GM21723 (cell line): ENCODE data around the gene DCTN4.
"Not testable (repeated sequence)": the region's sequence is repeated elsewhere in the genome, so short reads cannot be mapped to it uniquely, and the experiment has no call there.

Experiments used
- ATAC-seq: cut with Tn5 transposase; IDR thresholded peaks from one replicate; pipeline ENCODE4 v1.9.1; 2021; ENCODE audit warnings: mild to moderate bottlenecking, moderate library complexity; ENCODE audit not compliant: unreplicated experiment

The DCTN4 gene

DNA sequence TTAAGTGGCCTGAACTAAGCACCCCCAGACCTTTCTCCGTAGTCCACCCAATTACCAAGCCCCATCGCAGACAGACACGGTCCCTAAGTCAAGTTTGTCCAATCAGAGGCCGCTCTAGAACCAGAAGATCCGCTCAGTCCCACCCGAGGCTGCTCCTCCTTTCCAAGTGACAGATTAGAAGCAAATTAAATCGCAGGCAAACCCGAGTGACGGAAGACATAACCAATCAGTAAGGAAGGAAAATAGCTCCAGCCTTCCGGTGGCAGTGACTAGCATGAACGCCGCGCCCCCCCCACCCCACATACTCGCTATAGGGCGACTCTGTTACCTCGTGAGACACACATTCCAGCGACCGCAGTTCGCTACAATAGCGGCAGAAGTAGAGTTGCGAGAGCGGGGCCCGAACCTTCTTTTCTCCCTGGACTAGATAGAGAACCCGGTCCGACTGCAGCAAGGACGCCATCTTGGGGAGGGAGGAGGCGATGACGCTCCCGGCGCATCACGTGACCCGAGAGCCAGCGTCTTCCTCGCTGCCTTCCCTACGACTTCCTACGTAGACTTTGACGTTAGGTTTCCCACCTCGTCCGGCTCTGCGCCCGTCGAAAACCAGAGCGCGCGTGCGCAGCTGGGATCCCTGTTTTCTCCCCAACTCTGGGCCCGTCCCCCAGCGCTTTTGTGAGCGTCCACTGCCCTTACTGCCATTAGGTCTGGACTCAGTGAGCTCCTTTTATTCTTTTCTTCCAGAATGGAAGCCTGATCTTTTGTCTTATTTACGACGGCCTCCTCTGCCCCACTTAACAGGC, at the start of gene DCTN4:
Gene DCTN4, minus strand, starts transcription at position 487 of the 803 bp plus-strand sequence. Its CDS starts 24 bp downstream, at position 463.
- peak; percentile 97 for ATAC-seq

DNA sequence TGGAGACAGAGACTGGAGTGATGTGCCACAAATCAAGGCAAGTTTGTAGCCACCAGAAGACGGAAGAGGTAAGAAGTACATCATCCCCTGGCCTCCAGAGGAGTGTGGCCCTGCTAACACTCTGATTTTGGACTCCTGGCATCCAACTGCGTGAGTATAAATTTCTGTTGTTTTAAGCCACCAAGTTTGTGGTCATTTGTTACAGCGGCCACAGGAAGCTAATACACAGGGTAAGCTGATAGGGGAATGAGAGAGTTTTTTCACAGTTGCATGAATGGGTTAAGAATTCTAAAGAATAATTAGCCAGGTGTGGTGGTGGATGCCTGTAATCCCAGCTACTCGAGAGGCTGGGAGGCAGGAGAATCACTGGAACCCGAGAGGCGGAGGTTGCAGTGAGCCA, 45.6 kb upstream of the DCTN4 start:
- ATAC-seq: no peak

DNA sequence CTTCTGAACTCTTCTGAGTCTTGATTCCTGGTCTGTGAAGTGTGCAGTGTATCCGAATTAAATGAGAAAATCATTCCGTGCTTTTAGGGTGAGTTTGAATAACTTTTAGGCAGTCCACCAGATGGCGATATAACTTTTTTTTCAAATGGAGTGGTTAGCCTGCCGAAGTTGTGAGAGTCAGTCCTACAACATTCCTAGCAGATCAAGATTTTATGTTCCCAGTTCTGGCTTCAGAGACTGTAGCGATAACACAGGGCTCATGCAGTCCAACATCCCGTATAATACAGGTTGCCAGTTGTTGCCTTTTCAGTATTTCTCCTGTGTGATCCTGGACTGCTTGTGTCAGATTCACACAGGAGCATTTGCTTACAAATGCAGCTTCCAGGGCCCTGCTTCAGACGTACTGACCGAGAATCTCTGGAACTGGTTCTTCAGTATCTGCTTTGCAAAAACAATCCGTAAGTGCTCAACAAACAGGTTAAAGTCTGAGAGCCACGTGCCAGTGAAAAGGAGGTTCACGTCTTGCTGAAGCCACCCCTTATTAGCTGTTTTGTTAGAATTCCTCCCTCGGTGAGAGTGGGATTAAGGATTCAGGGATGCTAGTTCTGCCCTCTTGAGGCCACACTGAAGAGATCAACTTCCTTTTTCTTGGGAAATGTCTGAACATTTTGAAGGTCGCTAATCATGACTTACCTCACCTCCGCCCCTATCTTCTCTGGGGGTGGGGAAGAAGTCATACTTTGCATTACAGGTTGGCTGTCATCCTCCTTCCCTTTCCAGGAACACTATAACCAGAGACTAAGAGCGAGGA, 42.5 kb upstream of the DCTN4 start:
- ATAC-seq: no peak

DNA sequence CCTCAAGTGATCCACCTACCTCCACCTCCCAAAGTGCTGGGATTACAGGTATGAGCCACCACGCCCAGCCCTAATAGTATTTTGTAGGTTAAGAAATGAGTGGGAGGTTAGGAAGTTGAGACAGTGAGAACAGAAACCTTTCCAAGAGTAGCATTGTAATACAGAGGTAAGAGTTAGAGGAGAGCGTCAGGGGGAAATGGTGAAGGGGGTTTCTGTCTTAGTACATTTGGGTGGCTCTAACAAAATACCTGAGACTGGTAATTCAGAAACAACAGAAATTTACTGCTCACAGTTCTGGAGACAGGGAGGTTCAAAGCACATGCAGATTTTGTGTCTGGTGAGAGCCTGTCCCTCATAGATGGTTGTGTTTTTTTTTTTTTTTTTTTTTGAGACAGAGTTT, 38.6 kb upstream of the DCTN4 start:
- ATAC-seq: no peak

DNA sequence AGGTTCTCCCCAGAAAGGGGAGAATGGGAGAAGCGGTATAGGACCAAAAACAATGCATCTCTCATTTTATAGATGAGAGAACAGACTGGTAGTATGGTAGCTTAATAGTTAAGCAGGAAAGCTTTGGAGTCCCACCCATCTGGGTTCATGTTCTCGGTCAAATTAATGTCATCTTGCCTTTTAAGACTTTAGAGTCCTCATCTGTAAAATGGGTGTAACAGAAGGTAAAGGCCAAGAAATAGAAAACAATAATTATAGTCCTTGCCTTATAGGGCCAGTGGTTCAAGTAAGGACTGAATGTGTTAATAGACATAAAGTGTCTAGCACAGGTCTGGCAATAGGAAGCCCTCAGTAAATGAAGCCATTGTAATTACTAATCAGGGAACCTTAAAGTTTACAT, 36.1 kb upstream of the DCTN4 start:
- ATAC-seq: no peak

DNA sequence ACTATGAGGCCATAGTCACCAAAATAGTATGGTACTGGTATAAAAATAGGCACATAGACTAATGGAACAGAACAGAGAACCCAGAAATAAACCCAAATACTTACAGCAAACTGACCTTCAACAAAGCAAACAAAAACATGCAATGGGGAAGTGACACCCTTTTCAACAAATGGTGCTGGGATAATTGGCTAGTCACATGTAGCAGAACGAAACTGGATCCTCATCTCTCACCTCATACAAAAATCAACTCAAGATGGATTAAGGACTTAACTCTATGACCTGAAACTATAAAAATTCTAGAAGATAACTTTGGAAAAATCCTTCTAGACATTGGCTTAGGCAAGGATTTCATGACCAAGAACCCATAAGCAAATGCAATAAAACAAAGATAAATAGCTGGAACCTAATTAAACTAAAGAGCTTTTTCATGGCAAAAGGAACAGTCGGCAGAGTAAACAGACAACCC, 34.6 kb upstream of the DCTN4 start:
- not testable (repeated sequence) for ATAC-seq

DNA sequence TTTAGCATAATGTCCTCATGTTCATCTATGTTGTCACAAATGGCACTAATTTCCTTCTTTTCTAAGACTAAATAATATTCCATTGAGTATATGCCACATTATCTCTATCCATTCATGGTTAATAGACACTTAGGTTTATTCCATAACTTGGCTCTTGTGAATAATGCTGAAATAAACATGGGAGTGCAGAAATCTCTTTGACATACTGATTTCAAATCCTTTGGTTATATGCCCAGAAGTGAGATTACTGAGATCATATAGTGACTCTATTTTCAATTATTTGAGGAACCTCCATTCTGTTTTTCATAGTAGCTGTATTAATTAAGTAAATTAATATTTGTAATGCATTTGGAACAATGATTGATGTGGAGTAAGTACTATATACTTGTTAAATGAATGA, 32.7 kb upstream of the DCTN4 start:
- no peak for ATAC-seq

DNA sequence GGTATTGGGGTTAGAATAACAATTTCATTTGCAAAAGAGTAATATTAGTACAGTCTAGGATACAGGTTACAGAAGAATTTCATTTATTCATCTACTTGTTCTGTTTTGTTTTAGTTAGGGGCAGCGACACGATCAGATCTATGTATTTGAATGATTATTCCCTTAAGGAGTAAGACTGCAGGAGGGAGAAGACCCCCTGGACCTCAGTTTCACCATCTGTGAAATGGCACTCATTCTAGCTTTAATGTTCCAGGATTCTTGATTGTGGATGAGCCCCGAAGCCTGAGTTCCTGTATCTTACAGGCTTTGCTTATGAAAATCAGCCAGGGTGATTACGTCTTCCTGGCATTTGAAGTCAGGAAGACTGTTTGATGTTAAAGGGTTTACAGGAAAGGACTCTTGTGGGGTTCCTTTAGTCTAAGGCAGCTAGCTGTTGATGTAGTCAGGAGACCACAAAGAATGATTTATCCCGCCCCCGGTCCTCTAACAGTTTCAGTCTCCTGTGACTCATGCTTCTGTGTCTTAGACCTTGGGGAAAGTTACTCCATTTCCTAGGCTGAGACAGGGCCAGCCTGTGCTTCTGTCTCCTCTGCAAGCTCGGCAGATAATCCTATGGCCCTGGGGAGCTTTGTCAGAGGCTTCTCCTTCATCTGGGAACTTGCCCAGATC, 31.3 kb upstream of the DCTN4 start:
- ATAC-seq: peak; percentile 91

DNA sequence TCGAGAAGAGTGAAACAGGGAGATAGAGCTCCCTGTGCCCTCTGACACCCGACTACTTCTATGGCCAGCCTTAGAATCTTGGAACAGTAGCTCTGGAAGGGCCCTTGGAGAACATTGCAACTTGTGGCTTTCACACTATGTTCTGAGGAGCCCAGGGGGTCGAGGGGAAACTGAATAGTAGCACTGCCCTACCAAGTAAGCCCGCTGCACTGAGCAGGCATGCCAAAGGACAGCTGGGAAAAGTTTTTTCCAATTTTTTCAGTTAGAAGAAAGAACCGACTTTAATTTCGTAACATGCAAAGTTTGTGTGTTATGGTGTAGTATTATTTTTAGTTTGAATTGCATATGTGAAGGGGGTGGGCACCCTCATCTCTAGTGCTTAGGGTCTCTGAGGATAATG, 30.6 kb upstream of the DCTN4 start:
- ATAC-seq: no peak

DNA sequence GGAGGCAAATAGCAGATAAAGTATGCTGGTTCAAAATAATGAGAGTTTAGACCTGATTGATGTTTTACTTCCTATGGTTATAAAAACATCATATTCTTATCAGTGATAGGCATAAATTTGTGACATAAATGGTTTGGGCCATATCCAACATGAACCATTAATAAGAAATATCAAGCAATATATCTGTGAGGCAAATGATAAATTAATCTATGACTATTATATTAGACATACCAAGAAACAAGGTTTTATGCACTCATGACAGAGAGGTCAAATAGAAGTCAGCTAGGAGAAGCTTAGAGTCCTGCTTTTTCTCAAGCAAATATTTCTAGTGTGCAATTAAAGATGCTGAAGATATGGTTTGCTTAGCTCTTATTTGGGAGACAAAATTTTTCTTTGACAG, 30.2 kb upstream of the DCTN4 start:
- no peak for ATAC-seq

DNA sequence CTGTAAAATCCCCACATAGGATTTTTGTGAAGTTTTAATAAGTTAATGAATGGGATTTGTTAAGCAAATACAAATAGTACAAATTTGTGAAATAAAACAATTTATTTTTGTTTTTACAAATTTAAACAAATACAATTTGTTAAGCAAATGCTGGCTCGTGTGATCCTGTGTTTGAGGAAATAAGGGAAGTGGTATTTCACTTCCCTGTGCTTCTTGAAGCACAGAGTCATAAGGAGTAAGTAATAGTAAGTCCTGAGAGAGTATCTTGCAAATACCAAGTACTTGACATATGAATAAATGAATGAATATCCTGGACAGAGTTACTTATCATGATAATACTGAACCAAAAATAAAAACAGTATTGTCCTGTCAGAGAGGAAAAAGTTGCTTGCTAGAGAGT, 28.8 kb upstream of the DCTN4 start:
- no peak for ATAC-seq

DNA sequence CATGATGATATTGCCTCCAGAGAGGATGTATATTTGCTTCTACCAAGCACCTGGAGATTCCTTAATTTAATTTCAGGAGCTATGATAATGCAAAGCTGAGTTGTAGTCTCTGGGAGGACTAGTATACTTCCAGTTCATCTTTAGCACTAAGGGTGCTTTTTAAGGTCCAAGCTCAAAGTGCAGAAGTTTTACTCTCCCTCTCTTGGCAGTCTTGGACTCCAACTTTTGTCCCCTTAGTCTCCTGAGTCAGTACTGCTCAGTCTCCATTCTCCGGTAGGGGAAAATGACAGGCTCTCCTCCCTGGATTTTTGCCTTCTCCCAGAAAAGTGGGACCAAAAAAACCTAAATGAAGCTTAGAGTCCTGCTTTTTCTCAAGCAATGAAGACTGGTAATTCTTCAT, 28.1 kb upstream of the DCTN4 start:
- ATAC-seq: no peak

DNA sequence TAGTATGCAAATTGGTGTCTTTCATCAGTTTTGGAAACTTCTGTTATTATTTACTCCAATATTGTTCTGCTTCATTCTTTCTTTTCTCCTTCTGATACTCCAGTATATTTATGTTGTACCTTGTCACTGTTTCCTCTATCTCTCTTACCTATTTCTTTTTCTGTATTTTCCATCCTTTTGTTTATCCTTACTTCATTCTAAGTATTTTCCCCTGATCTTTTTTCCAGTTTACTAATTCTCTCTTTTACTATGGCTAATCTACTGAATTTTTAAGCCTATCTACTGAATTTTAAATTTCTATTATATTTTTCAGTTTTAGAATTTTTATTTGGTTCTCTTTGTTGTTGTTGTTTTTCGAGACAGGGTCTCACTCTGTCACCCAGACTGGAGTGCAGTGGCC, 27.1 kb upstream of the DCTN4 start:
- no peak for ATAC-seq

DNA sequence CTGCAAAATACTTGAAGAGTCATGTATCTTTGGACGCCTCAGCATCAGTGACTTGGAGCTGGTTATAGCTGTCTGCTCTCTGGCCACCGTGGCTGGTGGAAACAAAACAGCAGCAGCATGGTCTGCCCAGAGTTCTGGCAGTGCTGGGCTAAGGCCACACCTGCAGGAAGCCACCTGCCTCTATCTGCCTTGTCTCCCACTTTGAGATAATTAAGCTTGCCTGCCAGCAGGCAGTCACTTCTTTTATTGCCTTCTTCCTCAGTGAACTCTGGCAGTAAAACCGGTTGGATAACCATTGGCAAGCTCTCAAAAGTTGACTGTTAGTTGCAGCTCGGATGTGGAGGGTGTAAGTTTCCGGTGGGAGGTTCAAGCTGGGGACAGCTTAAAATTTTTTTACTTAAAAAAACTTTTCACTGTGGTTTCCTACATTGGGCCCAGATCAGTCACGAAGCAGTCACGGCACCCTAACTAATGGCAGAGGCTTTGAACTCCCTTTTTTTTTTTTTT, 24.7 kb upstream of the DCTN4 start:
- peak; percentile 46 for ATAC-seq

DNA sequence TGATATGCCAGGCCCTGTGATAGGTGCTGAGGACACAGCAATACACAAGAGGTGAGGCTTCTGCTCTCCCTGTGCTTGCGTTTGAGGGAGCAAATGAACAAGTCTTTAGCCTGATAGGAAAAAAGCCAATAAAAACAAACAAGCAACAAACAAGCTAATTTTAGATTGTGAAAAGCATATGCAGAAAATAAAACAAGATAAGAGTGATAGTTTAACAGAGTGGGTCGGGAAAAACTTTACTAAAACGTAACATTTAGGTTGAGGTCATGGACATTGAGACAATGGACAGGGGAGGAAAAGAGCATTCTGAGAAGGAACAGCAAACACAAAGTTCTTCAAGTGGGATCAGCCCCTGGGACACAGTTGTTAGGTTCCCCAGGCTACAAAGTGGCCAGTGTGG, 24.0 kb upstream of the DCTN4 start:
- no peak for ATAC-seq

DNA sequence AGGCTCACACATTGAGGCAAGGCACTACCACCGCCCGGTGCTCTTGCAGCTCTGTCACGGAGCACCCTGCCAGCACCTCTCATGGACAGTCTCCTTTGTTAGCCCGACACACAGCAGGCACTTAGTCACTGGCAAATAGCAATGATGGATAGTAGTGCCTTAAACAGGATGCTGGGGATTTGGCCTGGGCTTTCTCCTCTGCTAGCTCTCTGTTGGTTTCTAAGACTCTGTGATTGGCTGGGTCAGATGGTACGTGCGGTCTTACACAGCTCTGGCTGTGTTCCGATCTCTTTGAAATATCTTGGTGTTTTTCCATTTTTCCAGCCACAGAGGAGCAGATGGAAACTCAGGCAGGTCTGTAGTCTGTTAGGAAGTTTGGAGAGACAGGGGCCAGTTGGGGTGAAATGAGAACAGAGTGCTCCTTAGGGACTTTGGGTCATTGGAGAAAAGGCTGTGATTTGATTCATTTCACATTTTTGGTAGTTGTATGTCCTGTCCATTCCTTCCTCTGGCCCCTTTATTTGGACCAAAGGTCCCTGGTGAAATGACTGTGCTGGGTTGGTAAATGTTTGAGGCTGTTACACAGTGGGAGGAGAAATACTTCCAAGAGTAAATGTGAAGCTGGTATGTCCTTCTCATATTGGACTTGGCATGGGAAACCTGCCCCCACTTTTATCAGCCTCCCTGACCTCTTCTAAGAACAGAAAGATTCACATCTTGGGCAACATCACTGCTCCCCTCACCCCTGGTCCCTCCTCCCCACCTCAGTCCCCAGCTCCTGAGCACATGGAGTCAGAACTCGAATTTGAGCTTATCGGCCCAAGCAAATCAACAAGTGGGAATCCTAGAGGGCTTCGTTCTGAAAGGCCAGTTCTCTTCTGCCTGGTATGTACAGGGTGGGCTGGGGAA, 23.1 kb upstream of the DCTN4 start:
- ATAC-seq: no peak

DNA sequence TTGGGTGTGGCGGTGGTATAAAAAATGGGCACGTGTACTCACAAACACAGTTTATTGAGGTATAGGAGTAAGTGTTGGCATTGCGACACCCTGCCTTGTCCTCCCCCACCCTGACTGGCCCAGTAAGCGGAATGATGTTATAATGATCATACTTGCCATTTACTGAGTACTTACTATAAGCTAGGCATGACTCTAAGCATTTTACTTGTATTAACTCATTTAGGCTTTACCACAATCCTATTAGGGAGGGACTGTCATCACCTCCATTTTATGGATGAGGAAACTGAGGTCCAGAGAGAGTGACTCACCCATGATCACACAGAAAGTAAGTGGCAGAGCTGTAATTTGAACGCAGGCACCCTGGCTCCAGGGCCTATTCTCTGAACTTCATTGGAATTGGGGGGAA, 22.0 kb upstream of the DCTN4 start:
- ATAC-seq: no peak

DNA sequence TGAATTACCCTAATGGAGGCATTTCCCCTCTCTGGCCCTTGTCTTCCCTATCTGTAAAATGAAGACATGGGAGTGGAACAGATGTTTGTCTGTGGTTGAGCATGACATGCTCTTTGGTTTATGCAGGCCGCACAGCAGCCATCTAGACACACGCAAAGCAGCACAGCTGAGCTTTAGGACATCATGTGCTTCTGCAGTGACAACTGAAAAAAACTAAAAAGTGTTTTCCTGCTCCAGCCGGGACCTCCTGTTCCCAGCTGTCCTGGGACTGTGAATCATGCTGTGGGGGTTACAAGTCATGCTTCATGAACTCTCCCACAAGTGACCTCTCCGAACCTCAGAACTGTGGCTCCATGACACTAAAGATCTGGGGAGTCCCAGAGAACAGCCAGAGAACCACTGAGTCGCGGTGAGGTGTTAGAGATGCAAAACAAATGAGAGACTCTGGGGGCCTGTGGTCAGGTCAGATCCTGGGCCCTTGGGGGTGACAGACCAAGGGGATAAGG, 21.4 kb upstream of the DCTN4 start:
- ATAC-seq: peak; percentile 59

DNA sequence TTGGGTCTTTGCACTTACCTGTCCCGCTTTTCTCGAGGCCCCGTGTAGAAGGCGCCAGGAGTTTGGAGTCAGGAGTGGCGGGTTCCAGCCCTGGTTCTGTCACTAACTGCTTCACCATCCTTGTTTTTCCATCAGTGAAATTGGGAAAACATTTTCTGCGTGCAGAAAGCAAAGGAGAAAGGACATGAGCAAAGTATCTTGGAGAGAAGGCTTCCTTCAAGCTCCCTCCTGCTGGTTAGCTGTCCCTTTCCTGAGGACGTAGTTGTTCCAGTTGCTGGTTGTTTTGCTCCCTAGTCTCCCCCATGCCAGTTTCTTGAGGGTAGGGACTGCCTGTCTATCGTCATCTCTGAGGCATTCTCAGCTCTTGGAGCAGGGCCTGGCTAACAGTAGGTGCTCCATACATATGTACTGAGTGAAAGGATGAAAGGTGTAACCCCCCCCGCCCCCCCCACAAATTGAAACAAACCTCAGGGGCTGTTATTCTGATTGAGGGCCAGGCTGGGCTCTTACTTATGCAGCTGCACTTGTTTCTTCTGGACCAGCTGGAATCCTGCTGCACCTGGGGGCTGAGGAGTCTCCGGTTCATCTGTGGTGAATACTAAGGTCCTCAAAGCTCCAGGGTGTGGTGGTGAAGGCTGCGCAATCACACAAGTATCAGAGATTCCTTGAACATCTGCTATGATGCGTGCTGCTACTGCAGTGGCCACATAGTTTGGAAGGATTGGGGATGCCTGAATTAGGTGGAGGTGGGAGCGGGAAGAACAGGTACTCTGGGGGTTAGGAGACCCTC, 20.8 kb upstream of the DCTN4 start:
- no peak for ATAC-seq
